Glomerular visceral epithelial cell (primary cell): ENCODE measurements around the gene MBNL1.
"Not testable (repeated sequence)": the region's sequence is repeated elsewhere in the genome, so short reads cannot be mapped to it uniquely, and the experiment has no call there.

Experiments
- DNase-seq: peaks from one replicate; pipeline ENCODE4 v3.0.0-alpha.2; 2016; ENCODE audit errors: extremely low spot score

MBNL1 gene

GRCh38 chr3:152379415-152380042 is 110.8 kb downstream of the MBNL1 start:
- no peak for DNase-seq

GRCh38 chr3:152380043-152380442 is 111.3 kb downstream of the MBNL1 start:
- no peak for DNase-seq

- no peak for DNase-seq
These were observed 113.2 kb downstream of the MBNL1 start for GRCh38 chr3:152381881-152382295.

- DNase-seq: peak; percentile 18
These were observed 113.8 kb downstream of the MBNL1 start for GRCh38 chr3:152382312-152383135.

- DNase-seq: no peak
These were observed 114.4 kb downstream of the MBNL1 start for GRCh38 chr3:152383136-152383606.

GRCh38 chr3:152384412-152384811 is 115.7 kb downstream of the MBNL1 start:
- DNase-seq: no peak

GRCh38 chr3:152385761-152386160 is 117.0 kb downstream of the MBNL1 start:
- peak; percentile 64 for DNase-seq

GRCh38 chr3:152386208-152386607 is 117.5 kb downstream of the MBNL1 start:
- no peak for DNase-seq

- no peak for DNase-seq
These were observed 119.9 kb downstream of the MBNL1 start for GRCh38 chr3:152388631-152389030.

- DNase-seq: no peak
These were observed 120.7 kb downstream of the MBNL1 start for GRCh38 chr3:152389316-152389934.

GRCh38 chr3:152390647-152391046 is 121.9 kb downstream of the MBNL1 start:
- no peak for DNase-seq

- no peak for DNase-seq
These were observed 122.9 kb downstream of the MBNL1 start for GRCh38 chr3:152391671-152392070.

- DNase-seq: no peak
These were observed 123.6 kb downstream of the MBNL1 start for GRCh38 chr3:152392272-152392880.

- no peak for DNase-seq
These were observed 125.5 kb downstream of the MBNL1 start for GRCh38 chr3:152394246-152394645.

GRCh38 chr3:152395764-152396163 is 127.0 kb downstream of the MBNL1 start:
- DNase-seq: no peak

GRCh38 chr3:152396867-152397266 is 128.1 kb downstream of the MBNL1 start:
- no peak for DNase-seq

GRCh38 chr3:152397348-152397747 is 128.6 kb downstream of the MBNL1 start:
- DNase-seq: not testable (repeated sequence)

GRCh38 chr3:152398495-152398894 is 129.8 kb downstream of the MBNL1 start:
- no peak for DNase-seq

GRCh38 chr3:152399374-152399773 is 130.6 kb downstream of the MBNL1 start:
- peak; percentile 42 for DNase-seq

- DNase-seq: peak; percentile 23
These were observed 132.2 kb downstream of the MBNL1 start for GRCh38 chr3:152400887-152401286.

GRCh38 chr3:152402695-152403451 is 134.1 kb downstream of the MBNL1 start:
- DNase-seq: no peak
